Caco-2 (cell line): Measurements from ENCODE around the gene ADAMTSL1. TPM values are rescaled to one million over a fixed set of nuclear protein-coding genes. Genes with fewer than 3 reads are reported as not detected.

Experiments used
- BruUV-seq: library from RNA; stranded (reverse); fragments of 400-500 nt; replicated peaks from 2 replicates; lab custom pipeline; 2021; lab: Mats Ljungman, UMichigan
- CTCF ChIA-PET: fragments of 300-600 bp; sonication (Branson Sonifier 250); formaldehyde crosslinking; loops from one replicate; lab custom pipeline; 2022; ENCODE audit warnings: antibody characterized with exemption; lab: Charles Lee
- POLR2A ChIA-PET: fragments of 300-600 bp; sonication (Branson Sonifier 250); formaldehyde crosslinking; loops from one replicate; lab custom pipeline; 2022; ENCODE audit warnings: antibody characterized with exemption; lab: Charles Lee
- DNase-seq, 2 experiments: peaks; one replicate each; pipeline versions ENCODE4 v3.0.0 to v3.0.0-alpha.2; 2020 to 2022
- H3K27me3 ChIP-seq: replicated peaks from 2 replicates; pipeline ENCODE4 v1.6.0; 2011; ENCODE audit warnings: low read length; ENCODE audit not compliant: control insufficient read depth, insufficient read depth
- H3K36me3 ChIP-seq: 2 replicates; pipeline ENCODE4 v1.5.1; 2011; ENCODE audit warnings: low read length; ENCODE audit not compliant: control insufficient read depth, insufficient read depth
- H3K4me1 ChIP-seq: fragments of 250-450 bp; sonication (Bioruptor Pico); 2 replicates; pipeline ENCODE4 v1.5.1; 2020; ENCODE audit warnings: mild to moderate bottlenecking
- H3K4me3 ChIP-seq: 2 replicates; pipeline ENCODE4 v1.5.1; 2011; ENCODE audit warnings: low read depth, mild to moderate bottlenecking, control low read depth, low read length
- H3K9me3 ChIP-seq: fragments of 250-450 bp; sonication (Bioruptor Pico); 2 replicates; pipeline ENCODE4 v1.5.1; 2020; ENCODE audit warnings: mild to moderate bottlenecking, moderate library complexity
- H3K27ac Mint-ChIP-seq: one replicate; pipeline ENCODE4 v1.8.0; 2022; ENCODE audit warnings: mixed read lengths; ENCODE audit not compliant: unreplicated experiment
- H3K27me3 Mint-ChIP-seq: one replicate; pipeline ENCODE4 v1.8.0; 2022; ENCODE audit warnings: mixed read lengths; ENCODE audit not compliant: insufficient read depth, unreplicated experiment
- H3K36me3 Mint-ChIP-seq: one replicate; pipeline ENCODE4 v1.8.0; 2022; ENCODE audit warnings: mild to moderate bottlenecking, mixed read lengths; ENCODE audit not compliant: insufficient read depth, unreplicated experiment
- H3K4me1 Mint-ChIP-seq: one replicate; pipeline ENCODE4 v1.8.0; 2022; ENCODE audit warnings: low read depth, mixed read lengths; ENCODE audit not compliant: unreplicated experiment
- H3K4me3 Mint-ChIP-seq: one replicate; pipeline ENCODE4 v1.8.0; 2022; ENCODE audit warnings: mild to moderate bottlenecking, moderate library complexity, mixed read lengths; ENCODE audit not compliant: unreplicated experiment
- H3K9me3 Mint-ChIP-seq: one replicate; pipeline ENCODE4 v1.8.0; 2022; ENCODE audit warnings: mixed read lengths; ENCODE audit not compliant: unreplicated experiment
- CTCF ChIP-seq, 2 experiments: fragments of 200-600 bp in 1 of 2; IDR thresholded peaks; 1 replicate in 1 of 2; 2 replicates in 1 of 2; pipeline versions ENCODE4 v1.5.1 to v1.8.0; 2011 to 2022; ENCODE audit warnings: antibody characterized with exemption in 1 of 2, control low read depth in 1 of 2, inconsistent platforms in 1 of 2, low read depth in 1 of 2, low read length in 1 of 2, mild to moderate bottlenecking in 1 of 2, moderate library complexity in 1 of 2; ENCODE audit not compliant: insufficient read depth in 1 of 2, severe bottlenecking in 1 of 2, unreplicated experiment in 1 of 2
- intact Hi-C: fragments of 100-400 bp; cut with micrococcal nuclease; formaldehyde crosslinking; loops from one replicate; pipeline ENCODE4 v1.10.0; 2022; ENCODE audit not compliant: unreplicated experiment
- total RNA-seq: library from RNA; stranded (reverse); gene quantifications from 2 replicates; pipeline ENCODE4 v1.2.3, GENCODE V29; 2022

The ADAMTSL1 gene
- total RNA-seq, 1 experiment from 2014 or later, result not detected

GRCh38 chr9:18689921-18690320 lies 216.0 kb downstream of the ADAMTSL1 start:
- Histone ChIP-seq H3K9me3 (no peaks in the 10 kb centered on the region), H3K4me3 (no peak overlapping the region), H3K36me3 (no peaks in the 10 kb centered on the region), H3K4me1 (no peaks in the 10 kb centered on the region), H3K27me3 (no peaks in the 10 kb centered on the region)
- Mint-ChIP-seq H3K27me3 (peaks cover 2% of the 10 kb centered on the region), H3K27ac (no peak overlapping the region), H3K4me1 (no peaks in the 10 kb centered on the region), H3K36me3 (no peaks in the 10 kb centered on the region), H3K4me3 (no peak overlapping the region), H3K9me3 (no peaks in the 10 kb centered on the region)
- ChIA-PET CTCF (no interaction called here), POLR2A (no interaction called here)
- no peak for TF ChIP-seq CTCF (IDR thresholded peaks at IDR 0.05; ENCODE audit: insufficient read depth in 1 of 2, low read depth in 1 of 2, low read length in 1 of 2, severe bottlenecking in 1 of 2, unreplicated experiment in 1 of 2)
- intact Hi-C loops, result no loop called here
- no peak for DNase-seq
- BruUV-seq, result no TSS peak

- H3K4me3 Mint-ChIP-seq, result no peak overlapping the region
- no peak for TF ChIP-seq CTCF (IDR thresholded peaks at IDR 0.05; ENCODE audit: insufficient read depth in 1 of 2, low read depth in 1 of 2, low read length in 1 of 2, severe bottlenecking in 1 of 2, unreplicated experiment in 1 of 2)
- peaks cover 2% of the 10 kb centered on the region for H3K27me3 Mint-ChIP-seq
- intact Hi-C loops, result no loop called here
- DNase-seq, result no peak
- H3K36me3 ChIP-seq, result no peaks in the 10 kb centered on the region
- POLR2A ChIA-PET, result no interaction called here
- no peak overlapping the region for H3K4me3 ChIP-seq
- CTCF ChIA-PET, result no interaction called here
- H3K27me3 ChIP-seq, result no peaks in the 10 kb centered on the region
- no peaks in the 10 kb centered on the region for H3K4me1 ChIP-seq
- H3K9me3 ChIP-seq, result no peaks in the 10 kb centered on the region
- peaks cover 17% of the 10 kb centered on the region for H3K9me3 Mint-ChIP-seq
- no peaks in the 10 kb centered on the region for H3K4me1 Mint-ChIP-seq
- no TSS peak for BruUV-seq
- no peaks in the 10 kb centered on the region for H3K36me3 Mint-ChIP-seq
- no peak overlapping the region for H3K27ac Mint-ChIP-seq
Observed at GRCh38 chr9:18692268-18692667, 218.3 kb downstream of the ADAMTSL1 start.

- TF ChIP-seq CTCF (IDR thresholded peaks at IDR 0.05; ENCODE audit: insufficient read depth in 1 of 2, low read depth in 1 of 2, low read length in 1 of 2, severe bottlenecking in 1 of 2, unreplicated experiment in 1 of 2), result no peak
- Histone ChIP-seq H3K4me1 (no peaks in the 10 kb centered on the region), H3K9me3 (no peaks in the 10 kb centered on the region), H3K27me3 (no peaks in the 10 kb centered on the region), H3K4me3 (no peak overlapping the region), H3K36me3 (no peaks in the 10 kb centered on the region)
- peaks cover 6% of the 10 kb centered on the region for H3K27me3 Mint-ChIP-seq
- POLR2A ChIA-PET, result no interaction called here
- no peak for DNase-seq
- peaks cover 24% of the 10 kb centered on the region for H3K9me3 Mint-ChIP-seq
- no peaks in the 10 kb centered on the region for H3K4me1 Mint-ChIP-seq
- H3K27ac Mint-ChIP-seq, result no peak overlapping the region
- no TSS peak for BruUV-seq
- intact Hi-C loops, result no loop called here
- no peak overlapping the region for H3K4me3 Mint-ChIP-seq
- CTCF ChIA-PET, result no interaction called here
- no peaks in the 10 kb centered on the region for H3K36me3 Mint-ChIP-seq
Observed at GRCh38 chr9:18692962-18693361, 219.0 kb downstream of the ADAMTSL1 start.
